ENCODE measurements around the gene GTF2F2.

GTF2F2 gene

DNA sequence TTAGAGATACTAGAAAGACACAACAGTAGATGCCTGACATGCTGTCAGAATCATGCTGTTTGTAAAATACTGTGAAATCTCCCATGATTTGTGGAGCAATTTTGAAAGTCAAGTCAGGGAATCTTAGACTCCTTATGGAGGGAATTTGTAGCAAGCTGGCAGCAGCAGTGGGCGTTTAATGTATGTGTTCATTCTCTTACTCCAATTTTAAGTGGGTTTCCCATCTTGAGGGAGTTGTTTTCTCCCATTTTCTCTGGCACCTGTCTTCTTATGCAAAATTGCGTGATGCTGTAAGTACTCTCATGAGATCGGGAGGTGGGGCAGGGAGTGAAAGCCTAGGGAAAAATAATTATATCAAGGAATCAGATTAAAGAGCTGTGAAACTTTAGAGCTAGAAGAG, 16.0 kb upstream of the GTF2F2 start:
- Histone ChIP-seq H3K23ac (ENCODE audit: low read depth, low read length, poor library complexity) (no peak overlapping the region), H3K9ac (ENCODE audit: low read depth, low read length, poor library complexity) (no peak overlapping the region), H4K8ac (ENCODE audit: low read depth, low read length) (no peak overlapping the region), H2AFZ (ENCODE audit: low read length) (no peak overlapping the region), H3K18ac (ENCODE audit: low read length) (no peak overlapping the region), H2BK5ac (ENCODE audit: low read length) (no peak overlapping the region), H3K27me3 (ENCODE audit: control insufficient read depth in 3 of 3, insufficient read depth in 3 of 3, low read depth in 1 of 3, low read length in 3 of 3) (no peaks in the 10 kb centered on the region), H3K4me1 (ENCODE audit: control insufficient read depth in 2 of 2, insufficient read depth in 1 of 2, low read depth in 1 of 2, low read length in 2 of 2) (peaks cover 14 to 22% of the 10 kb centered on the region in 2 donors), H3K4ac (ENCODE audit: low read length) (no peak overlapping the region), H2AK5ac (ENCODE audit: low read depth, low read length) (no peak overlapping the region), H3K14ac (ENCODE audit: low read length) (no peak overlapping the region), H2BK120ac (ENCODE audit: low read depth, low read length) (no peak overlapping the region), H3K9me3 (replicated peaks in 1 of 2; ENCODE audit: control insufficient read depth in 2 of 2, insufficient read depth in 1 of 2, low read depth in 1 of 2, low read length in 2 of 2) (no peaks in the 10 kb centered on the region), H2BK12ac (ENCODE audit: low read length) (no peak overlapping the region), H4K91ac (ENCODE audit: low read depth, low read length, poor library complexity) (no peak overlapping the region), H3K4me3 (ENCODE audit: low read length in 2 of 2) (no peak overlapping the region), H3K4me2 (ENCODE audit: insufficient read depth, low read length, poor library complexity, severe bottlenecking) (no peak overlapping the region), H3K27ac (replicated peaks; ENCODE audit: low read length) (no peak overlapping the region), H2BK15ac (ENCODE audit: low read length) (no peak overlapping the region), H3K36me3 (replicated peaks in 1 of 2; ENCODE audit: control insufficient read depth in 2 of 2, insufficient read depth in 2 of 2, low read length in 2 of 2) (no peaks in the 10 kb centered on the region), H3K79me1 (ENCODE audit: low read depth, low read length) (no peaks in the 10 kb centered on the region)
- WGBS, 2 donors (ENCODE audit: extremely low coverage in 2 of 2, insufficient read length in 2 of 2, insufficient replicate concordance in 1 of 2), result no CpG with 5 or more reads among the region's 3 CpGs
- no peak for DNase-seq (ENCODE audit: low spot score)

DNA sequence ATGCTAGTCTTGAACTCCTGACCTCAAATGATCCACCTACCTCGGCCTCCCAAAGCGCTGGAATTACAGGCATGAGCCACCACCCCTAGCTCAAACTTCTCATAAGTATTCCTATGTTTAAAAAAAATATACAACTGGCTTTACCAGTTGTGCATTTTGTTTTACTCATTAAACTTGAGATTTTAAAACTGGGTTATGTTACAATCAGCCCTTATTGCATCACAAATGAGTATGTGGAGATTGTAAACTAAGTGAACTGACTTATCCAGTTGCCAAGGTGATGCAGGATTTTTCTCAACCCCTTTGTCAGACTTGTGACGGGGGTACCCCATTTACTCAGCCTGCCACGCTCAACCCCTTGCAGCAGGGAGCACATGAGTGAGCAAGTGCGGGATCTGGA, 14.4 kb upstream of the GTF2F2 start:
- Histone ChIP-seq H2AK5ac (ENCODE audit: low read depth, low read length) (no peak overlapping the region), H3K18ac (ENCODE audit: low read length) (peak overlapping the region; percentile 67), H2BK12ac (ENCODE audit: low read length) (peak overlapping the region; percentile 95), H2BK15ac (ENCODE audit: low read length) (peak overlapping the region; percentile 96), H2AFZ (ENCODE audit: low read length) (peak overlapping the region; percentile 9), H3K4ac (ENCODE audit: low read length) (peak overlapping the region; percentile 44), H3K36me3 (replicated peaks in 1 of 2; ENCODE audit: control insufficient read depth in 2 of 2, insufficient read depth in 2 of 2, low read length in 2 of 2) (no peaks in the 10 kb centered on the region), H3K79me1 (ENCODE audit: low read depth, low read length) (no peaks in the 10 kb centered on the region), H3K4me1 (ENCODE audit: control insufficient read depth in 2 of 2, insufficient read depth in 1 of 2, low read depth in 1 of 2, low read length in 2 of 2) (peaks cover 12 to 23% of the 10 kb centered on the region in 2 donors), H2BK5ac (ENCODE audit: low read length) (no peak overlapping the region), H3K27ac (replicated peaks; ENCODE audit: low read length) (no peak overlapping the region), H4K91ac (ENCODE audit: low read depth, low read length, poor library complexity) (no peak overlapping the region), H3K27me3 (ENCODE audit: control insufficient read depth in 3 of 3, insufficient read depth in 3 of 3, low read depth in 1 of 3, low read length in 3 of 3) (no peaks in the 10 kb centered on the region), H3K4me3 (ENCODE audit: low read length in 2 of 2) (no peak overlapping the region), H3K9ac (ENCODE audit: low read depth, low read length, poor library complexity) (peak overlapping the region; percentile 61), H3K23ac (ENCODE audit: low read depth, low read length, poor library complexity) (no peak overlapping the region), H3K14ac (ENCODE audit: low read length) (peak overlapping the region; percentile 41), H3K4me2 (ENCODE audit: insufficient read depth, low read length, poor library complexity, severe bottlenecking) (no peak overlapping the region), H4K8ac (ENCODE audit: low read depth, low read length) (no peak overlapping the region), H3K9me3 (replicated peaks in 1 of 2; ENCODE audit: control insufficient read depth in 2 of 2, insufficient read depth in 1 of 2, low read depth in 1 of 2, low read length in 2 of 2) (no peaks in the 10 kb centered on the region), H2BK120ac (ENCODE audit: low read depth, low read length) (peak overlapping the region; percentile 7)
- WGBS, 2 donors (ENCODE audit: extremely low coverage in 2 of 2, insufficient read length in 2 of 2, insufficient replicate concordance in 1 of 2), result no CpG with 5 or more reads among the region's 5 CpGs
- no peak for DNase-seq (ENCODE audit: low spot score)

GRCh38 chr13:45107539-45107938, 12.8 kb upstream of the GTF2F2 start:
- H3K9ac ChIP-seq (ENCODE audit: low read depth, low read length, poor library complexity), result no peak overlapping the region
- H2BK15ac ChIP-seq (ENCODE audit: low read length), result no peak overlapping the region
- H3K4me1 ChIP-seq (ENCODE audit: control insufficient read depth in 2 of 2, insufficient read depth in 1 of 2, low read depth in 1 of 2, low read length in 2 of 2), result peaks cover 4 to 11% of the 10 kb centered on the region in 2 donors
- no peak for DNase-seq (ENCODE audit: low spot score)
- no peaks in the 10 kb centered on the region for H3K27me3 ChIP-seq (ENCODE audit: control insufficient read depth in 3 of 3, insufficient read depth in 3 of 3, low read depth in 1 of 3, low read length in 3 of 3)
- H2BK120ac ChIP-seq (ENCODE audit: low read depth, low read length), result no peak overlapping the region
- no peak overlapping the region for H3K4me3 ChIP-seq (ENCODE audit: low read length in 2 of 2)
- no CpG with 5 or more reads among the region's 1 CpG for WGBS, 2 donors (ENCODE audit: extremely low coverage in 2 of 2, insufficient read length in 2 of 2, insufficient replicate concordance in 1 of 2)
- no peak overlapping the region for H3K27ac ChIP-seq (replicated peaks; ENCODE audit: low read length)
- no peak overlapping the region for H2BK5ac ChIP-seq (ENCODE audit: low read length)
- no peak overlapping the region for H3K18ac ChIP-seq (ENCODE audit: low read length)
- no peak overlapping the region for H4K91ac ChIP-seq (ENCODE audit: low read depth, low read length, poor library complexity)
- no peaks in the 10 kb centered on the region for H3K79me1 ChIP-seq (ENCODE audit: low read depth, low read length)
- H4K8ac ChIP-seq (ENCODE audit: low read depth, low read length), result no peak overlapping the region
- no peak overlapping the region for H3K23ac ChIP-seq (ENCODE audit: low read depth, low read length, poor library complexity)
- H3K36me3 ChIP-seq (replicated peaks in 1 of 2; ENCODE audit: control insufficient read depth in 2 of 2, insufficient read depth in 2 of 2, low read length in 2 of 2), result no peaks in the 10 kb centered on the region
- no peak overlapping the region for H3K14ac ChIP-seq (ENCODE audit: low read length)
- H3K9me3 ChIP-seq (replicated peaks in 1 of 2; ENCODE audit: control insufficient read depth in 2 of 2, insufficient read depth in 1 of 2, low read depth in 1 of 2, low read length in 2 of 2), result no peaks in the 10 kb centered on the region
- H3K4me2 ChIP-seq (ENCODE audit: insufficient read depth, low read length, poor library complexity, severe bottlenecking), result no peak overlapping the region
- H2AFZ ChIP-seq (ENCODE audit: low read length), result no peak overlapping the region
- no peak overlapping the region for H3K4ac ChIP-seq (ENCODE audit: low read length)
- H2AK5ac ChIP-seq (ENCODE audit: low read depth, low read length), result no peak overlapping the region
- no peak overlapping the region for H2BK12ac ChIP-seq (ENCODE audit: low read length)

DNA sequence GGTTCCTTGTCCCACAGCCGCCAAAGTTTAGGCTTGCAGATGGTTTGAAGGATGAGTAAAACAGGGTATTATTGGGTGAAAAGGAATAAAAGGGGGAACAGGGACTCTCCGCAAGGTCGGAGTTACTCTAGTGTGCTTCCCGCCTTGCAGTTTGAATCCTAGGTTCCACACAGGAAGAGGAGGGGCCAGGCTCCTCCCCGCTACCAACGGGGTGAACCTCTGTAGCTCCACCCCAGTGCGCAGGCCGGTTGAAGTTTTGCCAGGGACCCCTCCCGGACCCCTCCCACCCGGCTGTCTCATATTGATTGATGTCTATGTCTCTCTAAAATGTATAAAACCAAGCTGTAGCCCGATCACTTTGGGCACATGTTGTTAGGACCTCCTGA, 11.6 kb upstream of the GTF2F2 start:
- H3K14ac ChIP-seq (ENCODE audit: low read length), result no peak overlapping the region
- no peak overlapping the region for H4K91ac ChIP-seq (ENCODE audit: low read depth, low read length, poor library complexity)
- no CpG with 5 or more reads among the region's 11 CpGs for WGBS, 2 donors (ENCODE audit: extremely low coverage in 2 of 2, insufficient read length in 2 of 2, insufficient replicate concordance in 1 of 2)
- H4K8ac ChIP-seq (ENCODE audit: low read depth, low read length), result no peak overlapping the region
- no peaks in the 10 kb centered on the region for H3K27me3 ChIP-seq (ENCODE audit: control insufficient read depth in 3 of 3, insufficient read depth in 3 of 3, low read depth in 1 of 3, low read length in 3 of 3)
- H3K23ac ChIP-seq (ENCODE audit: low read depth, low read length, poor library complexity), result no peak overlapping the region
- H3K4me3 ChIP-seq (ENCODE audit: low read length in 2 of 2), result no peak overlapping the region
- no peaks in the 10 kb centered on the region for H3K79me1 ChIP-seq (ENCODE audit: low read depth, low read length)
- no peak overlapping the region for H3K27ac ChIP-seq (replicated peaks; ENCODE audit: low read length)
- H2BK12ac ChIP-seq (ENCODE audit: low read length), result no peak overlapping the region
- H2AK5ac ChIP-seq (ENCODE audit: low read depth, low read length), result no peak overlapping the region
- H2BK120ac ChIP-seq (ENCODE audit: low read depth, low read length), result no peak overlapping the region
- H3K9me3 ChIP-seq (replicated peaks in 1 of 2; ENCODE audit: control insufficient read depth in 2 of 2, insufficient read depth in 1 of 2, low read depth in 1 of 2, low read length in 2 of 2), result no peaks in the 10 kb centered on the region
- H2BK5ac ChIP-seq (ENCODE audit: low read length), result no peak overlapping the region
- no peak overlapping the region for H3K4me2 ChIP-seq (ENCODE audit: insufficient read depth, low read length, poor library complexity, severe bottlenecking)
- no peak overlapping the region for H3K4ac ChIP-seq (ENCODE audit: low read length)
- no peak overlapping the region for H2BK15ac ChIP-seq (ENCODE audit: low read length)
- H3K4me1 ChIP-seq (ENCODE audit: control insufficient read depth in 2 of 2, insufficient read depth in 1 of 2, low read depth in 1 of 2, low read length in 2 of 2), result peaks cover 5 to 7% of the 10 kb centered on the region in 2 donors
- peak overlapping the region; percentile 60 for H2AFZ ChIP-seq (ENCODE audit: low read length)
- H3K18ac ChIP-seq (ENCODE audit: low read length), result no peak overlapping the region
- DNase-seq (ENCODE audit: low spot score), result no peak
- no peaks in the 10 kb centered on the region for H3K36me3 ChIP-seq (replicated peaks in 1 of 2; ENCODE audit: control insufficient read depth in 2 of 2, insufficient read depth in 2 of 2, low read length in 2 of 2)
- no peak overlapping the region for H3K9ac ChIP-seq (ENCODE audit: low read depth, low read length, poor library complexity)
